ENCODE results near the gene CTNNA3. TPM values are rescaled to one million over a fixed set of nuclear protein-coding genes. Genes with fewer than 3 reads are reported as not detected.
"Not testable (repeated sequence)": the region's sequence is repeated elsewhere in the genome, so short reads cannot be mapped to it uniquely, and the experiment has no call there.

Gene CTNNA3
- total and polyA plus RNA-seq, 10 donors: 0.03 to 2.4 (median 0.76) TPM; not detected in 1

DNA sequence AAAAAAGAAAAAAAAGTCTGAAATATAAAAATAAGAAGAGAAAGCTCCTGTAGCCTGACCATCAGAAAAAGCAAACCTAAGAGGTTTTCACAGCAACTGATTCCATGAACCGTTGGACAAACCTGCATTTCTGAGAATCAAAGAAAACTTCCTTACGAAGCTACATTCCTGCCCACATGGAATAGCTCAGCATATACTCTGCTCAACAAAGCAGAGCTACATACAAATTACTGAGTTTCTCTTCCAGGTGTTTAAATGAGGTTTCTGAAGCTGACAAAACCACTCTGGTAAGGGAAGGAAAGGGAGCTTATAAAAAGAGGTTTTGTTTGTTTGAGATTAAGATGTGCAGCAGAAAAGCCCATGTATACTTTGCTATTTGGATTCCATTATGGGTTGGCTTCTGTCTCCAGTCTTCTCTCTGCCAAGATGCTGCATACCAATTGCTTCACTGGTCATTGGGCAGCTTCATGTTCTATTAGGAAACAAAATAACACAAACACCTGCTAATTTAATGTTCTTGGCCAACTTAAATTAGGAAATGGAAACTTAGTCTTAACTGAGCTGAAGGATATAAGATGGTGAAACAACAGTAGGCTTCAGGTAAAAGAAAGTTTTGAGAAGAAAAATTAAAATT is 456.0 kb downstream of the CTNNA3 start:
- H3K4me3 ChIP-seq: no peak overlapping the region
- TF ChIP-seq, protein P1, sequence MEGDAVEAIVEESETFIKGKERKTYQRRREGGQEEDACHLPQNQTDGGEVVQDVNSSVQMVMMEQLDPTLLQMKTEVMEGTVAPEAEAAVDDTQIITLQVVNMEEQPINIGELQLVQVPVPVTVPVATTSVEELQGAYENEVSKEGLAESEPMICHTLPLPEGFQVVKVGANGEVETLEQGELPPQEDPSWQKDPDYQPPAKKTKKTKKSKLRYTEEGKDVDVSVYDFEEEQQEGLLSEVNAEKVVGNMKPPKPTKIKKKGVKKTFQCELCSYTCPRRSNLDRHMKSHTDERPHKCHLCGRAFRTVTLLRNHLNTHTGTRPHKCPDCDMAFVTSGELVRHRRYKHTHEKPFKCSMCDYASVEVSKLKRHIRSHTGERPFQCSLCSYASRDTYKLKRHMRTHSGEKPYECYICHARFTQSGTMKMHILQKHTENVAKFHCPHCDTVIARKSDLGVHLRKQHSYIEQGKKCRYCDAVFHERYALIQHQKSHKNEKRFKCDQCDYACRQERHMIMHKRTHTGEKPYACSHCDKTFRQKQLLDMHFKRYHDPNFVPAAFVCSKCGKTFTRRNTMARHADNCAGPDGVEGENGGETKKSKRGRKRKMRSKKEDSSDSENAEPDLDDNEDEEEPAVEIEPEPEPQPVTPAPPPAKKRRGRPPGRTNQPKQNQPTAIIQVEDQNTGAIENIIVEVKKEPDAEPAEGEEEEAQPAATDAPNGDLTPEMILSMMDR (IDR thresholded peaks at IDR 0.05 in 8 of 11, conservative IDR thresholded peaks at IDR 0.05 in 3 of 11): no peak
- no peak for TF ChIP-seq POLR2AphosphoS5 (IDR thresholded peaks at IDR 0.05)
- TF ChIP-seq POLR2A (IDR thresholded peaks at IDR 0.05): no peak
- H3K27me3 ChIP-seq (replicated peaks in 1 of 7): no peaks in the 10 kb centered on the region
- intact Hi-C loops (cut with DNase I; ENCODE audit: low total_unique reads): no loop called here
- no peaks in the 10 kb centered on the region for H3K4me1 ChIP-seq
- 78 to 95% (median 84%) methylated on average over 2 of the region's 2 CpGs for WGBS, 5 donors
- DNase-seq: no peak
- H3K27ac ChIP-seq: no peak overlapping the region
- H3K36me3 ChIP-seq: no peaks in the 10 kb centered on the region
- no peaks in the 10 kb centered on the region for H3K9me3 ChIP-seq

DNA sequence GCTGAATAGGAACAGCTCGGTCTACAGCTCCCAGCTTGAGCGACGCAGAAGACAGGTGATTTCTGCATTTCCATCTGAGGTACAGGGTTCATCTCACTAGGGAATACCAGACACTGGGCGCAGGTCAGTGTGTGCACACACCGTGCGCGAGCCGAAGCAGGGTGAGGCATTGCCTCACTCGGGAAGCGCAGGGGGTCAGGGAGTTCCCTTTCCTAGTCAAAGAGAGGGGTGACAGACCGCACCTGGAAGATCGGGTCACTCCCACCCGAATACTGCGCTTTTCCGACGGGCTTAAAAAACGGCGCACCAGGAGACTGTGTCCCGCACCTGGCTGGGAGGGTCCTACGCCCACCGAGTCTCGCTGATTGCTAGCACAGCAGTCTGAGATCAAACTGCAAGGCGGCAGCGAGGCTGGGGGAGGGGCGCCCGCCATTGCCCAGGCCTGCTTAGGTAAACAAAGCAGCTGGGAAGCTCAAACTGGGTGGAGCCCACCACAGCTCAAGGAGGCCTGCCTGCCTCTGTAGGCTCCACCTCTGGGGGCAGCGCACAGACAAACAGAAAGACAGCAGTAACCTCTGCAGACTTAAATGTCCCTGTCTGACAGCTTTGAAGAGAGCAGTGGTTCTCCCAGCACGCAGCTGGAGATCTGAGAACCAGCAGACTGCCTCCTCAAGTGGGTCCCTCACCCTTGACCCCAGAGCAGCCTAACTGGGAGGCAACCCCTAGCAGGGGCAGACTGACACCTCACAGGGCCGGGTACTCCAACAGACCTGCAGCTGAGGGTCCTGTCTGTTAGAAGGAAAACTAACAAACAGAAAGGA is 465.1 kb downstream of the CTNNA3 start:
- DNase-seq; H3K4me1 ChIP-seq; H3K27ac ChIP-seq; H3K36me3 ChIP-seq; intact Hi-C loops (cut with DNase I; ENCODE audit: low total_unique reads); H3K27me3 ChIP-seq (replicated peaks in 1 of 7); H3K4me3 ChIP-seq: not testable (repeated sequence)
- 13 to 23% (median 15%) methylated on average over 22 to 29 of the region's 29 CpGs for whole genome bisulfite sequencing, 5 donors
- peaks cover 0 to 16% (median 3%) of the 10 kb centered on the region in 8 donors for H3K9me3 ChIP-seq

DNA sequence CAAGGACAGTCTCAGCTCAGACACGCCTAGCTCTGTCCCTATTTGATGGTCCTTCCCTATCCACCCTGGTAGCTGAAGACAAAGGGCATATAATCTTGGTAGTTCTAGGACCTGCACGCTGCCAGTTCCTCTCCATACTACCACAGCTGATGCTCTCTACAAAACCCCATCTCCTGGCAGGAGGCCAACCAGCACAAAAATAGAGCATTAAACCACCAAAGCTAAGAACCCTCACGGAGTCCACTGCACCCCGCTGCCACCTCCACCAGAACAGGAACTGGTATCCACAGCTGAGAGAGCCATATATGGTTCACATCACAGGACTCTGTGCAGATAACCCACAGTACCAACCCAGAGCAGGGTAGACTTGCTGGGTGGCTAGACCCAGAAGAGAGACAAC is 470.8 kb downstream of the CTNNA3 start:
- no peaks in the 10 kb centered on the region for H3K36me3 ChIP-seq
- TF ChIP-seq POLR2AphosphoS5 (IDR thresholded peaks at IDR 0.05): no peak
- no peak for TF ChIP-seq POLR2A (IDR thresholded peaks at IDR 0.05)
- TF ChIP-seq, protein P1 (IDR thresholded peaks at IDR 0.05 in 8 of 11, conservative IDR thresholded peaks at IDR 0.05 in 3 of 11): no peak
- intact Hi-C loops (cut with DNase I; ENCODE audit: low total_unique reads): no loop called here
- H3K4me1 ChIP-seq: no peaks in the 10 kb centered on the region
- H3K4me3 ChIP-seq: no peak overlapping the region
- H3K27ac ChIP-seq: no peak overlapping the region
- WGBS, 5 donors: 59 to 76% (median 65%) methylated on average over 4 of the region's 4 CpGs
- no peaks in the 10 kb centered on the region for H3K27me3 ChIP-seq (replicated peaks in 1 of 7)
- H3K9me3 ChIP-seq: peaks cover 0 to 27% (median 11%) of the 10 kb centered on the region in 8 donors
- DNase-seq: no peak

DNA sequence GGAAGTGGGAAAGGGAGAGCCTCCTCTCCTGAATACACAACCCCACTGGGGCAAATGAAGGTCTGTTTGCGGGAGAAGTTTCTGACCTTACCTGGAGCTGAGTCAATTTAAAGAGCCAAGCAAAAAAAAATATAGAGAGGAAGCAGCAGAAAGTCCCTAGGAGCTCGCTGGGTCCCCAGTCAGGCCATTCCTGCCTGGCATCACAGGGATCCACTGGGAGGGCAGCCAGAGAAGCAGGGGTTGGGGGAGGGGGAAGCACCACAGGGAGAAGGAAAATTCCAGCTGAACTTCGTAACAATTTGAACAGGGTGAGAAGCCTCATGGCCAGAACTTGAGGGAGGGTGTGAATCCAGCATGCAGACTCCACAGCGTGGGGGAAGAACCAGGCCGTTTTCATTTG is 471.4 kb downstream of the CTNNA3 start:
- no peaks in the 10 kb centered on the region for H3K36me3 ChIP-seq
- no peak overlapping the region for H3K4me3 ChIP-seq
- DNase-seq: no peak
- intact Hi-C loops (cut with DNase I; ENCODE audit: low total_unique reads): no loop called here
- peaks cover 0 to 25% (median 10%) of the 10 kb centered on the region in 8 donors for H3K9me3 ChIP-seq
- H3K4me1 ChIP-seq: no peaks in the 10 kb centered on the region
- no peaks in the 10 kb centered on the region for H3K27me3 ChIP-seq (replicated peaks in 1 of 7)
- WGBS, 5 donors: 80 to 88% (median 85%) methylated on average over 5 of the region's 5 CpGs
- TF ChIP-seq POLR2A (IDR thresholded peaks at IDR 0.05): no peak
- TF ChIP-seq, protein P1 (IDR thresholded peaks at IDR 0.05 in 8 of 11, conservative IDR thresholded peaks at IDR 0.05 in 3 of 11): no peak
- no peak for TF ChIP-seq POLR2AphosphoS5 (IDR thresholded peaks at IDR 0.05)
- H3K27ac ChIP-seq: no peak overlapping the region

All from spleen (tissue), 11 donors.